AG09309 (cell line): ENCODE measurements around the gene AQR.
"Not testable (repeated sequence)": the region's sequence is repeated elsewhere in the genome, so short reads cannot be mapped to it uniquely, and the experiment has no call there.

Source experiments
- DNase-seq: peaks from one replicate; pipeline ENCODE4 v3.0.0-alpha.2; 2010; ENCODE audit warnings: low read depth
- H3K4me3 ChIP-seq: 2 replicates; pipeline ENCODE4 v1.5.1; 2011; ENCODE audit warnings: mild to moderate bottlenecking, low read depth, low read length, moderate library complexity; ENCODE audit not compliant: control insufficient read depth
- TF ChIP-seq, protein P1 (sequence below): IDR thresholded peaks from 2 replicates; pipeline ENCODE4 v1.5.1; 2011; ENCODE audit warnings: mild to moderate bottlenecking, low read depth, low read length, inconsistent platforms; ENCODE audit not compliant: insufficient read depth, control insufficient read depth; ENCODE audit errors: missing control alignments

Gene AQR

GRCh38 chr15:34964277-34964676, 5.3 kb downstream of the AQR start:
- TF ChIP-seq, protein P1, sequence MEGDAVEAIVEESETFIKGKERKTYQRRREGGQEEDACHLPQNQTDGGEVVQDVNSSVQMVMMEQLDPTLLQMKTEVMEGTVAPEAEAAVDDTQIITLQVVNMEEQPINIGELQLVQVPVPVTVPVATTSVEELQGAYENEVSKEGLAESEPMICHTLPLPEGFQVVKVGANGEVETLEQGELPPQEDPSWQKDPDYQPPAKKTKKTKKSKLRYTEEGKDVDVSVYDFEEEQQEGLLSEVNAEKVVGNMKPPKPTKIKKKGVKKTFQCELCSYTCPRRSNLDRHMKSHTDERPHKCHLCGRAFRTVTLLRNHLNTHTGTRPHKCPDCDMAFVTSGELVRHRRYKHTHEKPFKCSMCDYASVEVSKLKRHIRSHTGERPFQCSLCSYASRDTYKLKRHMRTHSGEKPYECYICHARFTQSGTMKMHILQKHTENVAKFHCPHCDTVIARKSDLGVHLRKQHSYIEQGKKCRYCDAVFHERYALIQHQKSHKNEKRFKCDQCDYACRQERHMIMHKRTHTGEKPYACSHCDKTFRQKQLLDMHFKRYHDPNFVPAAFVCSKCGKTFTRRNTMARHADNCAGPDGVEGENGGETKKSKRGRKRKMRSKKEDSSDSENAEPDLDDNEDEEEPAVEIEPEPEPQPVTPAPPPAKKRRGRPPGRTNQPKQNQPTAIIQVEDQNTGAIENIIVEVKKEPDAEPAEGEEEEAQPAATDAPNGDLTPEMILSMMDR, result no peak
- no peak for DNase-seq
- H3K4me3 ChIP-seq, result no peak overlapping the region

DNA sequence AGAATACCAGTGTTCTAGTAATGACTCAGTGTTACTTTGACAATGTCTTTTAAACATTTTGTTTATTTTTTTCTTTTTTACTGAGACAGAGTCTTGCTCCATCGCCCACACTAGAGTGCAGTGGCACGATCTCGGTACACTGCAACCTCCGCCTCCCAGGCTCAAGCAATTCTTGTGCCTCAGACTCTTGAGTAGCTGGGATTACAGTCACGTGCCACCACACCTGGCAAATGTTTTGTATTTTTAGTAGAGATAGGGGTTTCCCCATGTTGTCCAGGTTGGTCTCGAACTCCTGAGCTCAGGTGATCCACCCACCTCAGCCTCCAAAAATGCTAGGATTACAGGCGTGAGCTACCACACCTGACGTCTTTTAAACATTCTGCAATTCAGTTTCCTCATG, 15.7 kb downstream of the AQR start:
- no peak for DNase-seq
- TF ChIP-seq, protein P1, result no peak
- H3K4me3 ChIP-seq, result no peak overlapping the region

- DNase-seq, result no peak
Measured at GRCh38 chr15:34952481-34952880, 17.1 kb downstream of the AQR start.

DNA sequence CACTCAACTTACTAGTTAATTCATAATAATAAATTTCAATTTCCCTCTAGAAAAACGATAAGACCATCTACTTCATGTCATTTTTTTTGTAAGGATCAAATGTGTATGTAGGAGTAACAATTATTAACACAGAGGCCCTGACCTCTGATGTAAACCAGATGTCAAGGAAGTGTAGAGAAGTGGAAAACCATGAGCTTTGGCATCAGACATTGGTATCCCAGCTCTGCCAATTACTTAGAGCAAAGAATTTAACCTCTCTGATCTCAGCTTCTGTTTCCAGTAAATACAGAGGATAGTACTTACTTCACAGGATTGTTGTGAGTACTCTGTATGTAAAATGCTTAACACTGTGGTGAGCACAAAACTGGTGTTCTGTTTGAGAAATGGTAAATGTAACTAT, 17.5 kb downstream of the AQR start:
- DNase-seq, result peak; percentile 16
- H3K4me3 ChIP-seq, result no peak overlapping the region
- TF ChIP-seq, protein P1, result no peak

More at GRCh38 chr15:34952481-34952880, 17.1 kb downstream of the AQR start:
- TF ChIP-seq, protein P1, result no peak
- no peak overlapping the region for H3K4me3 ChIP-seq

GRCh38 chr15:34944936-34945335, 24.6 kb downstream of the AQR start:
- peak; percentile 8 for DNase-seq
- TF ChIP-seq, protein P1, result no peak
- H3K4me3 ChIP-seq, result no peak overlapping the region

DNA sequence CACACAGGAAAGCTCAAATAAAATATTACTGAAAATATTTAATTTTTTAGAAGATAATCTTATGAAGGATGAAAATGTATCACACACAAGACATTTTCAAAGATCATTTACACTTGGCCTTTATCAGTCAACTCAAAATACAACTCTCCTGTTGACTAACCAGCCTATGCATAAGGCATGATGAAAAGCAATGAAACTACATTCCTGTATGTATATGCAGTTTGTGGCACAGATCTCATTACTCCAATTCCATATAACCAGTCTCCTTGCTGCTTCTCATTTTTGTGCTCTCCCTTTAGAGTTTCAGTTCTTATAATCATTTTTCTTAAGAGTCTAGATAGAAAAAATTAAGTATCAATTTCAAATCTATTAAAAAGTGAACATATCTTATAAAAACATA, 25.8 kb downstream of the AQR start:
- no peak overlapping the region for H3K4me3 ChIP-seq
- DNase-seq, result no peak
- TF ChIP-seq, protein P1, result no peak

- H3K4me3 ChIP-seq, DNase-seq: not testable (repeated sequence)
Measured at GRCh38 chr15:34943264-34943663, 26.3 kb downstream of the AQR start.

DNA sequence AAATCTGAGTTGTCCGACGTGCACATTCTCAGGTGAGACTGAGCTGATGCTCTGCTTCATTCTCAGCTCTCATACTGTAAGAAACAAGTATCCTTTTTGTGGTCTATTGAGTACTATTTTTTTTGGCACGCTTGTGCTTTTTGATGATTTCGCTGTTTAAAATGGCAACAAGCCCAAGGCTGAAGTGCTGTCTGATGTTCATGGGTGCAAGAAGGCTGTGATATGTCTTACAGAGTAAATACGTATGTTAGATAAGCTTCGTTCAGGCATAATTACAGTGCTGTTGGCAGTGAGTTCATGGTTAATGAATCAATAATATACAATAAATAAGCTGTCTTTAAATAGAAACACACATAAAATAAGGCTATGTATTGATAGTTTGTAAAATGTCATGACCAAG, 27.2 kb downstream of the AQR start:
- TF ChIP-seq, protein P1, result no peak
- no peak overlapping the region for H3K4me3 ChIP-seq
- no peak for DNase-seq
